Measurements from ENCODE around the gene TBC1D8.
A peak's percentile ranks its signal among the peaks of the same experiment; 100 is the strongest.

The TBC1D8 gene
- long read RNA-seq, transcript TBC1D8-201 (20 exons, 3,627 nt), result major isoform, 27 of 107 reads
- long read RNA-seq, partial matches to known transcripts, result 66 of 107 reads
- long read RNA-seq, other reads (novel, unspliced or antisense), result 14 of 107 reads

DNA sequence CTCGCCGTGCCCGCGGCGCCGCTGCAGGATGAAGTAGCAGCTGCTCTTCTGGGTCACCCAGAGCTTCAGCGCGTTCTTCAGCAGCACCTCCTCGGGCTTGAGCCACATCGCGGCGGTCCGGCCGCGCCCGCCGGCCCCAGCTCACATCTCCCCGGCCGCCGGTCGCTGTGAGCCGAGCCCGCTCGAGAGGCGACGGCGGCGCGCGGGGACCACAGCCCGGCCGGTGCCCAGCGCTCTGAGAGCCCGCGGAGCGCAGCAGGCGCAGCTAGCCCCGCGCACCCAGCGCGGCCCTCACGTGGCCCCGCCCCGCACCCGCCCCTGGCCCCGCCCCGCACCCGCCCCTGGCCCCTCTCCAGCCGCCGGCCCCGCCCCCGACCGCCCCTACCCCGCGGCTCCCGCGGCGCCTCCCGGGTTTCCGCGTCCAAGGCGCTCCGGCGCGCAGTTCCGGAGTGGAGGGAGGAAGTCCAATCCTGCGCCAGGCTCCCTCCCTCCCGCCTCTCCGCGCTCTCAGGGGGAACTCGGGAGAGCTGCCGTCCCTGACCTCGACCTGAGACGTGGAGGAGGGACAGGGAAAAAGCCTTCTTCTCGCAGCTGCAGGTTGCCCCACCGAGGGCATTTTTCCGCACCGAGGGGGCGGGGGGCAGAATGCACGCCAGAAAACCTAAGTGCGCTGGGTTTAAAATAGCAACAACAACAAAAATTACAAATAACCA, at the start of gene TBC1D8:
Gene TBC1D8, minus strand, starts transcription at position 237 of the 713 bp plus-strand sequence. Its CDS starts 129 bp downstream, at position 108.
- H3K27me3 ChIP-seq (ENCODE audit: insufficient read depth, poor library complexity, severe bottlenecking), result no peaks in the 10 kb centered on the region
- peak; percentile 73 to 76 for DNase-seq (ENCODE audit: low read depth in 1 of 2, low spot score in 1 of 2)
- peak within 1 kb of the TSS; percentile 45 for H3K27ac ChIP-seq (replicated peaks)
- peak within 1 kb of the TSS; percentile 76 for H3K4me3 ChIP-seq (replicated peaks; ENCODE audit: insufficient read depth, low read length)
- TF ChIP-seq SPI1 (IDR thresholded peaks at IDR 0.05; ENCODE audit: borderline replicate concordance, low read depth) (peak; percentile 58; the same call in 1 of the 2 replicates), GABPA (IDR thresholded peaks at IDR 0.05; ENCODE audit: low read depth) (peak; percentile 56), POLR2AphosphoS5 (IDR thresholded peaks at IDR 0.05; ENCODE audit: low read depth) (no peak)
- TF ChIP-seq, protein P1, sequence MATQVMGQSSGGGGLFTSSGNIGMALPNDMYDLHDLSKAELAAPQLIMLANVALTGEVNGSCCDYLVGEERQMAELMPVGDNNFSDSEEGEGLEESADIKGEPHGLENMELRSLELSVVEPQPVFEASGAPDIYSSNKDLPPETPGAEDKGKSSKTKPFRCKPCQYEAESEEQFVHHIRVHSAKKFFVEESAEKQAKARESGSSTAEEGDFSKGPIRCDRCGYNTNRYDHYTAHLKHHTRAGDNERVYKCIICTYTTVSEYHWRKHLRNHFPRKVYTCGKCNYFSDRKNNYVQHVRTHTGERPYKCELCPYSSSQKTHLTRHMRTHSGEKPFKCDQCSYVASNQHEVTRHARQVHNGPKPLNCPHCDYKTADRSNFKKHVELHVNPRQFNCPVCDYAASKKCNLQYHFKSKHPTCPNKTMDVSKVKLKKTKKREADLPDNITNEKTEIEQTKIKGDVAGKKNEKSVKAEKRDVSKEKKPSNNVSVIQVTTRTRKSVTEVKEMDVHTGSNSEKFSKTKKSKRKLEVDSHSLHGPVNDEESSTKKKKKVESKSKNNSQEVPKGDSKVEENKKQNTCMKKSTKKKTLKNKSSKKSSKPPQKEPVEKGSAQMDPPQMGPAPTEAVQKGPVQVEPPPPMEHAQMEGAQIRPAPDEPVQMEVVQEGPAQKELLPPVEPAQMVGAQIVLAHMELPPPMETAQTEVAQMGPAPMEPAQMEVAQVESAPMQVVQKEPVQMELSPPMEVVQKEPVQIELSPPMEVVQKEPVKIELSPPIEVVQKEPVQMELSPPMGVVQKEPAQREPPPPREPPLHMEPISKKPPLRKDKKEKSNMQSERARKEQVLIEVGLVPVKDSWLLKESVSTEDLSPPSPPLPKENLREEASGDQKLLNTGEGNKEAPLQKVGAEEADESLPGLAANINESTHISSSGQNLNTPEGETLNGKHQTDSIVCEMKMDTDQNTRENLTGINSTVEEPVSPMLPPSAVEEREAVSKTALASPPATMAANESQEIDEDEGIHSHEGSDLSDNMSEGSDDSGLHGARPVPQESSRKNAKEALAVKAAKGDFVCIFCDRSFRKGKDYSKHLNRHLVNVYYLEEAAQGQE (IDR thresholded peaks at IDR 0.05; ENCODE audit: insufficient replicate concordance, low read depth), result no peak
- TF ChIP-seq, protein P2, sequence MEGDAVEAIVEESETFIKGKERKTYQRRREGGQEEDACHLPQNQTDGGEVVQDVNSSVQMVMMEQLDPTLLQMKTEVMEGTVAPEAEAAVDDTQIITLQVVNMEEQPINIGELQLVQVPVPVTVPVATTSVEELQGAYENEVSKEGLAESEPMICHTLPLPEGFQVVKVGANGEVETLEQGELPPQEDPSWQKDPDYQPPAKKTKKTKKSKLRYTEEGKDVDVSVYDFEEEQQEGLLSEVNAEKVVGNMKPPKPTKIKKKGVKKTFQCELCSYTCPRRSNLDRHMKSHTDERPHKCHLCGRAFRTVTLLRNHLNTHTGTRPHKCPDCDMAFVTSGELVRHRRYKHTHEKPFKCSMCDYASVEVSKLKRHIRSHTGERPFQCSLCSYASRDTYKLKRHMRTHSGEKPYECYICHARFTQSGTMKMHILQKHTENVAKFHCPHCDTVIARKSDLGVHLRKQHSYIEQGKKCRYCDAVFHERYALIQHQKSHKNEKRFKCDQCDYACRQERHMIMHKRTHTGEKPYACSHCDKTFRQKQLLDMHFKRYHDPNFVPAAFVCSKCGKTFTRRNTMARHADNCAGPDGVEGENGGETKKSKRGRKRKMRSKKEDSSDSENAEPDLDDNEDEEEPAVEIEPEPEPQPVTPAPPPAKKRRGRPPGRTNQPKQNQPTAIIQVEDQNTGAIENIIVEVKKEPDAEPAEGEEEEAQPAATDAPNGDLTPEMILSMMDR (IDR thresholded peaks at IDR 0.05; ENCODE audit: insufficient read depth, low read length), result no peak

DNA sequence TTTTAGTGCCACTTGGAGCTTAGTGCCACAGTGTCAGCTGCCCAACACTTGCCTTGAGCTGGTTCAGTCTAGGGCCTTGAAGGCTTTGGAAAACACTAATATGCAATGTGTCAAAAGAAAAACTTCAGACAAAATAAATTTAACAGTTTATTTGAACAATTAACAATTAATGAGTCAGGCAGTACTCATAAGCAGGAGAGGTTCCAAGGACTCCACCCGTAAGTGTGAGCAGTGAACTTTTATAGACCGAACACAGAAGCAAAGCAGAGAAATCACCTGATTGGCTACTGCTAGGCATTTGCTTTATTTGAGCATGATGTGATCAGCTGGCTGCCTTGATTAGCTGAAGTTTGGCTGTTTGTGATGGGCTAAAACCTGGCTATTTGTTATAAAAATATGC, 49.5 kb upstream of the TBC1D8 start:
- no peak for DNase-seq (ENCODE audit: low read depth in 1 of 2, low spot score in 1 of 2)
- Histone ChIP-seq H3K4me3 (replicated peaks; ENCODE audit: insufficient read depth, low read length) (no peak overlapping the region), H3K27ac (replicated peaks) (no peak overlapping the region), H3K27me3 (ENCODE audit: insufficient read depth, poor library complexity, severe bottlenecking) (no peaks in the 10 kb centered on the region)
- TF ChIP-seq, protein P1 (IDR thresholded peaks at IDR 0.05; ENCODE audit: insufficient replicate concordance, low read depth), result no peak
- TF ChIP-seq, protein P2 (IDR thresholded peaks at IDR 0.05; ENCODE audit: insufficient read depth, low read length), result no peak
- no peak for TF ChIP-seq GABPA (IDR thresholded peaks at IDR 0.05; ENCODE audit: low read depth)
- TF ChIP-seq POLR2AphosphoS5 (IDR thresholded peaks at IDR 0.05; ENCODE audit: low read depth), result no peak
- no peak for TF ChIP-seq SPI1 (IDR thresholded peaks at IDR 0.05; ENCODE audit: borderline replicate concordance, low read depth)

DNA sequence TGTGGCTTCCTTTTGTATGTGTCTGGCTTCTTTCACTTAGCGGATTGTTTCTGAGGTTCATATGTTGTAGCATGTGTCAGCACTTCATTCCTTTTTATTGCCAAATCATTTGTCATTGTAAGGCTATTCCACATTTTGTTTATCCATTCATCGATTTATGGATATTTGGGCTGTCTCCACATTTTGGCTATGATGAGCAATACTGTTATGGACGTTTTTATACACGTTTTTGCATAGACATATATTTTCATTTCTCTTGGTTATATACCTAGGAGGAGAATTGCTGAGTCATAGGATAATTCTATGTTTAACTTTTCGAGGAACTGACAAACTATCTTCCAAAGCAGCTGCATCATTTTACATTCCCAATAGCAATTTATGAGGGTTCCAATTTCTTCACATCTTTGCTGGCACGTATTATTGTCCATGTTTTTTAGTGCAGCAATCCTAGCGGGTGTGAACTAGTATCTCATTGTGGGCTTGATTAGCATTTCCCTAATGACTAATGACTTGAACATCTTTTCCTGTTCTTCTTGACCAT, 48.1 kb upstream of the TBC1D8 start:
- TF ChIP-seq, protein P1 (IDR thresholded peaks at IDR 0.05; ENCODE audit: insufficient replicate concordance, low read depth), result no peak
- TF ChIP-seq, protein P2 (IDR thresholded peaks at IDR 0.05; ENCODE audit: insufficient read depth, low read length), result no peak
- TF ChIP-seq SPI1 (IDR thresholded peaks at IDR 0.05; ENCODE audit: borderline replicate concordance, low read depth) (no peak), POLR2AphosphoS5 (IDR thresholded peaks at IDR 0.05; ENCODE audit: low read depth) (no peak), GABPA (IDR thresholded peaks at IDR 0.05; ENCODE audit: low read depth) (no peak)
- no peak overlapping the region for H3K27ac ChIP-seq (replicated peaks)
- no peaks in the 10 kb centered on the region for H3K27me3 ChIP-seq (ENCODE audit: insufficient read depth, poor library complexity, severe bottlenecking)
- no peak overlapping the region for H3K4me3 ChIP-seq (replicated peaks; ENCODE audit: insufficient read depth, low read length)
- DNase-seq (ENCODE audit: low read depth in 1 of 2, low spot score in 1 of 2), result no peak

All from HL-60 (cell line).